Measurements from ENCODE around the gene GBF1. TPM values are rescaled to one million over a fixed set of nuclear protein-coding genes. Genes with fewer than 3 reads are reported as not detected.

Gene GBF1
- total and polyA plus RNA-seq, 12 donors = 20.7 to 60.5 (median 49.3) TPM

GRCh38 chr10:102287538-102287937 is 42.2 kb downstream of the GBF1 start:
- Histone ChIP-seq H3K36me3 (peaks cover 0 to 15% (median 0%) of the 10 kb centered on the region in 9 donors), H3K27ac (peak overlapping the region in 1 of 10 donors; percentile 30), H3K4me1 (peaks cover 5 to 92% (median 51%) of the 10 kb centered on the region in 9 donors)

DNA sequence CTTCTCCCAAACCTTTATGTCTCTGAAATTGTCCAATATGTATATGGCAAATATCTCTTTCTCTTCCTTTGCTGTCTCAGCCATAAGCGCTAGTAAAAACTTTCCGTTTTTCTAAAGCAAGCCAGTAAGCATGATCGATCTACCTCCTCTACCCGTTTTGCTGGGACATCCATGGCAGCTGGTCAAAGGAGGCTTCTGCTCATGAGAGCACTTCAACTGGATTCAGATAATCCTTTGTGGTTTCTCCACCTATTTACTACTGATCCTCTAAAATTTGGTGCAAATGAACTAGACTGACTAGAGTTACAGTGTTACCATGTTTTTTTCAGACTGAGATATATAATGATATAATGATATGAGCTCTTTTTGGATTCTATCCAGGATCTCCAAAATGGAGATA is 42.7 kb downstream of the GBF1 start:
- no peak overlapping the region for H3K4me3 ChIP-seq
- WGBS, 2 donors = 86 to 96% methylated on average over 4 of the region's 4 CpGs
- no peaks in the 10 kb centered on the region for H3K9me3 ChIP-seq
- peaks cover 0 to 12% (median 0%) of the 10 kb centered on the region in 9 donors for H3K36me3 ChIP-seq
- intact Hi-C loops (cut with DNase I) = loop anchor here in 1 of 10 donors (10.0 kb wide), 1 partner anchor 47 kb away; no protein-coding TSS in a partner anchor
- TF ChIP-seq, protein P1, sequence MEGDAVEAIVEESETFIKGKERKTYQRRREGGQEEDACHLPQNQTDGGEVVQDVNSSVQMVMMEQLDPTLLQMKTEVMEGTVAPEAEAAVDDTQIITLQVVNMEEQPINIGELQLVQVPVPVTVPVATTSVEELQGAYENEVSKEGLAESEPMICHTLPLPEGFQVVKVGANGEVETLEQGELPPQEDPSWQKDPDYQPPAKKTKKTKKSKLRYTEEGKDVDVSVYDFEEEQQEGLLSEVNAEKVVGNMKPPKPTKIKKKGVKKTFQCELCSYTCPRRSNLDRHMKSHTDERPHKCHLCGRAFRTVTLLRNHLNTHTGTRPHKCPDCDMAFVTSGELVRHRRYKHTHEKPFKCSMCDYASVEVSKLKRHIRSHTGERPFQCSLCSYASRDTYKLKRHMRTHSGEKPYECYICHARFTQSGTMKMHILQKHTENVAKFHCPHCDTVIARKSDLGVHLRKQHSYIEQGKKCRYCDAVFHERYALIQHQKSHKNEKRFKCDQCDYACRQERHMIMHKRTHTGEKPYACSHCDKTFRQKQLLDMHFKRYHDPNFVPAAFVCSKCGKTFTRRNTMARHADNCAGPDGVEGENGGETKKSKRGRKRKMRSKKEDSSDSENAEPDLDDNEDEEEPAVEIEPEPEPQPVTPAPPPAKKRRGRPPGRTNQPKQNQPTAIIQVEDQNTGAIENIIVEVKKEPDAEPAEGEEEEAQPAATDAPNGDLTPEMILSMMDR (IDR thresholded peaks at IDR 0.05) = no peak
- ATAC-seq (no peak), DNase-seq (no peak)
- H3K27me3 ChIP-seq = no peaks in the 10 kb centered on the region
- H3K27ac ChIP-seq = no peak overlapping the region
- peaks cover 5 to 91% (median 51%) of the 10 kb centered on the region in 9 donors for H3K4me1 ChIP-seq

More at GRCh38 chr10:102287538-102287937, 42.2 kb downstream of the GBF1 start:
- no peaks in the 10 kb centered on the region for H3K27me3 ChIP-seq
- no peak for ATAC-seq
- TF ChIP-seq, protein P1 (IDR thresholded peaks at IDR 0.05) = no peak
- DNase-seq = no peak
- intact Hi-C loops (cut with DNase I) = loop anchor here in 1 of 10 donors (10.0 kb wide), 1 partner anchor 47 kb away; no protein-coding TSS in a partner anchor
- H3K9me3 ChIP-seq = no peaks in the 10 kb centered on the region
- H3K4me3 ChIP-seq = no peak overlapping the region

GRCh38 chr10:102289356-102289755 is 44.0 kb downstream of the GBF1 start:
- H3K27ac ChIP-seq = peak overlapping the region in 4 of 10 donors; percentile 9 to 83 (median 26)
- H3K9me3 ChIP-seq = no peaks in the 10 kb centered on the region
- WGBS, 2 donors = 93 to 97% methylated on average over 2 of the region's 2 CpGs
- TF ChIP-seq, protein P1 (IDR thresholded peaks at IDR 0.05) = no peak
- H3K27me3 ChIP-seq = no peaks in the 10 kb centered on the region
- peaks cover 0 to 12% (median 0%) of the 10 kb centered on the region in 9 donors for H3K36me3 ChIP-seq
- no peak for DNase-seq
- no peak overlapping the region for H3K4me3 ChIP-seq
- H3K4me1 ChIP-seq = peaks cover 5 to 91% (median 48%) of the 10 kb centered on the region in 9 donors
- intact Hi-C loops (cut with DNase I) = loop anchor here in 1 of 10 donors (10.0 kb wide), 1 partner anchor 45 kb away; no protein-coding TSS in a partner anchor
- ATAC-seq = no peak

GRCh38 chr10:102289840-102290239 is 44.5 kb downstream of the GBF1 start:
- TF ChIP-seq, protein P1 (IDR thresholded peaks at IDR 0.05) = no peak
- H3K27ac ChIP-seq = peak overlapping the region in 2 of 10 donors; percentile 27 to 83
- WGBS, 2 donors = 96 to 97% methylated on average over 3 of the region's 3 CpGs
- DNase-seq (no peak), ATAC-seq (no peak)
- peaks cover 5 to 91% (median 52%) of the 10 kb centered on the region in 9 donors for H3K4me1 ChIP-seq
- H3K4me3 ChIP-seq = no peak overlapping the region
- H3K27me3 ChIP-seq = no peaks in the 10 kb centered on the region
- H3K36me3 ChIP-seq = peaks cover 0 to 11% (median 0%) of the 10 kb centered on the region in 9 donors
- intact Hi-C loops (cut with DNase I) = loop anchor here in 1 of 10 donors (10.0 kb wide), 1 partner anchor 45 kb away; no protein-coding TSS in a partner anchor
- H3K9me3 ChIP-seq = no peaks in the 10 kb centered on the region
